Ovary (tissue), 9 donors: ENCODE measurements around the gene TP73. TPM values are rescaled to one million over a fixed set of nuclear protein-coding genes. Genes with fewer than 3 reads are reported as not detected.
A peak's percentile ranks its signal among the peaks of the same experiment; 100 is the strongest.

Source experiments
- DNase-seq, 5 donors: peaks; one replicate each; pipeline ENCODE4 v3.0.0-alpha.2; 2019 to 2020
- H3K27ac ChIP-seq, 2 donors: fragments of 200-600 bp; one replicate each; pipeline versions ENCODE4 v1.5.1 to v1.8.0; 2019 to 2022
- H3K27me3 ChIP-seq: fragments of 200-600 bp; one replicate; pipeline ENCODE4 v1.8.0; 2022
- H3K36me3 ChIP-seq: fragments of 200-600 bp; sonication (generic); one replicate; pipeline ENCODE4 v1.5.1; 2019
- H3K4me1 ChIP-seq: one replicate; pipeline ENCODE4 v1.8.1; 2013; ENCODE audit warnings: mild to moderate bottlenecking, moderate library complexity; ENCODE audit not compliant: insufficient read depth
- H3K4me3 ChIP-seq: fragments of 200-600 bp; sonication (generic); one replicate; pipeline ENCODE4 v1.5.1; 2017
- H3K9me3 ChIP-seq, 2 donors: fragments of 200-600 bp in 1 of 2; sonication (generic) in 1 of 2; one replicate each; pipeline versions ENCODE4 v1.5.1 to v1.8.1; 2013 to 2019; ENCODE audit warnings: mild to moderate bottlenecking in 1 of 2, moderate library complexity in 1 of 2
- EP300 ChIP-seq: sonication (generic); formaldehyde crosslinking; IDR thresholded peaks from one replicate; pipeline ENCODE4 v1.6.1; 2017; ENCODE audit warnings: antibody characterized with exemption
- POLR2A ChIP-seq: fragments of 450-650 bp; IDR thresholded peaks from one replicate; pipeline ENCODE4 v1.6.1; 2017; ENCODE audit warnings: antibody characterized with exemption, mild to moderate bottlenecking, moderate library complexity
- WGBS, 3 donors: extraction: QIAGEN DNeasy Blood & Tissue Kit in 1 of 3; methylation state at CpG; one replicate each; pipeline versions ENCODE4 v1.1.5 to v1.1.7; 2013 to 2017; 5-methylcytosine and 5-hydroxymethylcytosine counted together
- intact Hi-C, 4 donors: fragments of 100-400 bp; cut with DNase I; formaldehyde crosslinking; loops; one replicate each; pipeline versions ENCODE4 v1.11.0 to v1.15.1; 2022 to 2023
- polyA plus RNA-seq, 2 donors: library from polyadenylated mRNA; stranded (reverse); fragments of 200-250 nt in 1 of 2; fragments of 350-450 nt in 1 of 2; fragmentation: Illumina TruSeq in 1 of 2; extraction: RNeasy Lipid Tissue Mini Kit (QIAGEN cat#74804) in 1 of 2; gene quantifications; one replicate each; pipeline ENCODE4 v1.2.3, GENCODE V29; 2013 to 2014
- total RNA-seq, 7 donors: library from RNA; depleted of rRNA in 2 of 7; stranded (reverse); fragments of >200 nt in 2 of 7; fragmentation: NEBNext Ultra II Directional in 3 of 7; extraction: Animal tissue kit (Norgen Biotek cat#: 25700) in 3 of 7; gene quantifications; one replicate each; pipeline versions ENCODE4 v1.1.0 to v1.2.4, GENCODE V29; 2016 to 2023
- TF ChIP-seq, protein P1 (sequence below), 3 donors: fragments of 450-650 bp in 2 of 3; fragments of 200-600 bp in 1 of 3; IDR thresholded peaks; one replicate each; pipeline versions ENCODE4 v1.5.1 to v1.8.0; 2016 to 2022; ENCODE audit warnings: antibody characterized with exemption in 3 of 3, mild to moderate bottlenecking in 1 of 3
- donor health status: DM: no; HTN: no; CAD: no; lungs with moderate emphysema.
- donor health status: DM: no; HTN: no; CAD: no.
- donor health status: Bipolar disorder and iron deficiency.
- donor health status: DM: yes; HTN: yes; CAD: no.
- donor health status: DM: no; HTN: no; CAD: no.
- donor health status: DM: yes; HTN: yes; CAD: no.

Gene TP73
- total and polyA plus RNA-seq, 9 donors: 0.03 to 7.5 (median 0.42) TPM

DNA sequence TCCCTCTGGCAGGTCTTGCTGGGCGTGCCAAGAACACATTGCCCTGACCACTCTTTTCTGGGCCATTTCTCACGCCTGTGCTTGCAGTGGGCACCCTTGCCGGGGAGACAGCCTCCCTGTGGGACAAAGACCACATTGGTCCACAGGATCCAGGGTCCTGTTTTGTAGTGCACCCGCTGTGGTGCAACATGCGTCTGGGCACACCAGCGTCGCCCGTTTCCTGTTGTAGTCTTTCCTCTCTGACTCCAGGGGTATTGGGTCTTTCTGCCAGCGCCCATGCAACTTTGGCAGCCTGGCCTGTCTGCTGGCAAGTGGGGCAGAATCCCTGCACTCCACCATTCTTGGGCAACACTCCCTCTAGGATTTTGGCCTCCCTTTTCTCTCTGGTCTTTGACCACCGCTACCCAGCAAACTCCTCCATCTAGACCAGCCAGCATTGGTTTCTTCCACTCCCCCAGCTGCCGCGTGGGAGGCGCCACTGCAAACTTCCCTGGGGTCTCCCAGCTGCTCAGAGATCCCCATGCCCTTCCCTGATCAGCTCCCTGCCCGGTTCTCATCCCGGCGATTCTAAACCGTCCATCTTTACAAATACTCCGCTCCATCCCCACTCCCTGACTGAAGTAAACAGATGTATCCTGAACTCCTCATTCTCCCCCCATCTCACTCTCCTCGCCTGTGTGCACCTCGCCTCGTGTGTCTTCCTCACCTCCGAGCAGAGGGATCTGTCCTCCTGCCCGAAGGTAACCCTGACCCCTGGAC, 28.7 kb upstream of the TP73 start:
- WGBS, 3 donors: 27 to 31% (median 27%) methylated on average over 23 of the region's 23 CpGs
- H3K9me3 ChIP-seq: no peaks in the 10 kb centered on the region
- no peaks in the 10 kb centered on the region for H3K36me3 ChIP-seq
- peak overlapping the region; percentile 94 for H3K4me3 ChIP-seq
- DNase-seq: no peak
- no peak for TF ChIP-seq EP300
- TF ChIP-seq, protein P1, sequence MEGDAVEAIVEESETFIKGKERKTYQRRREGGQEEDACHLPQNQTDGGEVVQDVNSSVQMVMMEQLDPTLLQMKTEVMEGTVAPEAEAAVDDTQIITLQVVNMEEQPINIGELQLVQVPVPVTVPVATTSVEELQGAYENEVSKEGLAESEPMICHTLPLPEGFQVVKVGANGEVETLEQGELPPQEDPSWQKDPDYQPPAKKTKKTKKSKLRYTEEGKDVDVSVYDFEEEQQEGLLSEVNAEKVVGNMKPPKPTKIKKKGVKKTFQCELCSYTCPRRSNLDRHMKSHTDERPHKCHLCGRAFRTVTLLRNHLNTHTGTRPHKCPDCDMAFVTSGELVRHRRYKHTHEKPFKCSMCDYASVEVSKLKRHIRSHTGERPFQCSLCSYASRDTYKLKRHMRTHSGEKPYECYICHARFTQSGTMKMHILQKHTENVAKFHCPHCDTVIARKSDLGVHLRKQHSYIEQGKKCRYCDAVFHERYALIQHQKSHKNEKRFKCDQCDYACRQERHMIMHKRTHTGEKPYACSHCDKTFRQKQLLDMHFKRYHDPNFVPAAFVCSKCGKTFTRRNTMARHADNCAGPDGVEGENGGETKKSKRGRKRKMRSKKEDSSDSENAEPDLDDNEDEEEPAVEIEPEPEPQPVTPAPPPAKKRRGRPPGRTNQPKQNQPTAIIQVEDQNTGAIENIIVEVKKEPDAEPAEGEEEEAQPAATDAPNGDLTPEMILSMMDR (IDR thresholded peaks at IDR 0.05): no peak
- no peak for TF ChIP-seq POLR2A
- no peaks in the 10 kb centered on the region for H3K27me3 ChIP-seq
- intact Hi-C loops: loop anchor here in 2 of 4 donors (2.0 to 10.0 kb wide), 2 partner anchors 133 to 439 kb away; no protein-coding TSS in a partner anchor
- H3K4me1 ChIP-seq: peaks cover 11% of the 10 kb centered on the region
- H3K27ac ChIP-seq: no peak overlapping the region

- 0 to 1% (median 0%) methylated on average over 74 to 108 of the region's 108 CpGs for WGBS, 3 donors
- peaks cover 9% of the 10 kb centered on the region for H3K4me1 ChIP-seq
These were observed 27.8 kb upstream of the TP73 start, which contains the start of gene TPRG1L for GRCh38 chr1:3624200-3625136. TPRG1L (plus strand) TSS chr1:3625015; CDS start chr1:3625073, 58 bp downstream.

GRCh38 chr1:3625151-3625907, 27.0 kb upstream of the TP73 start:
- no peaks in the 10 kb centered on the region for H3K27me3 ChIP-seq
- intact Hi-C loops: loop anchor here in 1 of 4 donors (10.0 kb wide), 1 partner anchor 441 kb away; no protein-coding TSS in a partner anchor
- H3K27ac ChIP-seq: peak overlapping the region; percentile 43 to 60
- peaks cover 9% of the 10 kb centered on the region for H3K4me1 ChIP-seq
- 2 to 6% (median 5%) methylated on average over 28 to 68 of the region's 71 CpGs for WGBS, 3 donors
- no peaks in the 10 kb centered on the region for H3K36me3 ChIP-seq
- DNase-seq: peak in 1 of 5 donors; percentile 58
- no peak for TF ChIP-seq POLR2A
- no peak for TF ChIP-seq EP300
- TF ChIP-seq, protein P1 (IDR thresholded peaks at IDR 0.05): no peak
- H3K4me3 ChIP-seq: peak overlapping the region; percentile 94
- H3K9me3 ChIP-seq: no peaks in the 10 kb centered on the region

More at GRCh38 chr1:3624200-3625136, 27.8 kb upstream of the TP73 start, which contains the start of gene TPRG1L:
- Histone ChIP-seq H3K9me3 (no peaks in the 10 kb centered on the region), H3K36me3 (no peaks in the 10 kb centered on the region), H3K4me3 (peak within 1 kb of the TSS; percentile 94), H3K27me3 (no peaks in the 10 kb centered on the region), H3K27ac (peak within 1 kb of the TSS; percentile 43 to 60)
- peak; percentile 10 for TF ChIP-seq POLR2A
- TF ChIP-seq, protein P1 (IDR thresholded peaks at IDR 0.05): no peak
- TF ChIP-seq EP300: no peak
- intact Hi-C loops: loop anchor here in 1 of 4 donors (10.0 kb wide), 1 partner anchor 440 kb away; no protein-coding TSS in a partner anchor
- DNase-seq: peak; percentile 97 to 99 (median 99)
